Measurements from ENCODE around the gene RNF112. TPM values are rescaled to one million over a fixed set of nuclear protein-coding genes. Genes with fewer than 3 reads are reported as not detected.
A peak's percentile ranks its signal among the peaks of the same experiment; 100 is the strongest.

The RNF112 gene
- total RNA-seq, 1 donor from 2014 or later, result 8.6 TPM

GRCh38 chr17:19372866-19373504, 38.0 kb upstream of the RNF112 start:
- Mint-ChIP-seq H3K36me3 (ENCODE audit: unreplicated experiment) (no peaks in the 10 kb centered on the region), H3K9me3 (ENCODE audit: unreplicated experiment) (peaks cover 6% of the 10 kb centered on the region), H3K4me1 (ENCODE audit: low read depth, unreplicated experiment) (peaks cover 14% of the 10 kb centered on the region), H3K27ac (ENCODE audit: unreplicated experiment) (no peak overlapping the region), H3K4me3 (ENCODE audit: unreplicated experiment) (no peak overlapping the region), H3K27me3 (ENCODE audit: unreplicated experiment) (peaks cover 6% of the 10 kb centered on the region)
- TF ChIP-seq CTCF (IDR thresholded peaks at IDR 0.05; ENCODE audit: partially characterized antibody, unreplicated experiment), result no peak
- no peak for DNase-seq

- peaks cover 6% of the 10 kb centered on the region for H3K9me3 Mint-ChIP-seq (ENCODE audit: unreplicated experiment)
- no peak for DNase-seq
- TF ChIP-seq CTCF (IDR thresholded peaks at IDR 0.05; ENCODE audit: partially characterized antibody, unreplicated experiment), result no peak
- peak overlapping the region; percentile 38 for H3K27ac Mint-ChIP-seq (ENCODE audit: unreplicated experiment)
- H3K27me3 Mint-ChIP-seq (ENCODE audit: unreplicated experiment), result peaks cover 10% of the 10 kb centered on the region
- no peaks in the 10 kb centered on the region for H3K36me3 Mint-ChIP-seq (ENCODE audit: unreplicated experiment)
- no peak overlapping the region for H3K4me3 Mint-ChIP-seq (ENCODE audit: unreplicated experiment)
- H3K4me1 Mint-ChIP-seq (ENCODE audit: low read depth, unreplicated experiment), result peaks cover 14% of the 10 kb centered on the region
These were observed 36.9 kb upstream of the RNF112 start for GRCh38 chr17:19374136-19374535.

- no peak overlapping the region for H3K27ac Mint-ChIP-seq (ENCODE audit: unreplicated experiment)
- peaks cover 8% of the 10 kb centered on the region for H3K9me3 Mint-ChIP-seq (ENCODE audit: unreplicated experiment)
- H3K4me3 Mint-ChIP-seq (ENCODE audit: unreplicated experiment), result peak overlapping the region; percentile 6
- peaks cover 18% of the 10 kb centered on the region for H3K4me1 Mint-ChIP-seq (ENCODE audit: low read depth, unreplicated experiment)
- H3K36me3 Mint-ChIP-seq (ENCODE audit: unreplicated experiment), result no peaks in the 10 kb centered on the region
- TF ChIP-seq CTCF (IDR thresholded peaks at IDR 0.05; ENCODE audit: partially characterized antibody, unreplicated experiment), result no peak
- peaks cover 18% of the 10 kb centered on the region for H3K27me3 Mint-ChIP-seq (ENCODE audit: unreplicated experiment)
- no peak for DNase-seq
These were observed 35.3 kb upstream of the RNF112 start for GRCh38 chr17:19375732-19376131.

- H3K36me3 Mint-ChIP-seq (ENCODE audit: unreplicated experiment), result no peaks in the 10 kb centered on the region
- TF ChIP-seq CTCF (IDR thresholded peaks at IDR 0.05; ENCODE audit: partially characterized antibody, unreplicated experiment), result no peak
- peak overlapping the region; percentile 97 for H3K27ac Mint-ChIP-seq (ENCODE audit: unreplicated experiment)
- H3K27me3 Mint-ChIP-seq (ENCODE audit: unreplicated experiment), result peaks cover 19% of the 10 kb centered on the region
- peaks cover 15% of the 10 kb centered on the region for H3K4me1 Mint-ChIP-seq (ENCODE audit: low read depth, unreplicated experiment)
- DNase-seq, result no peak
- peak overlapping the region; percentile 96 for H3K4me3 Mint-ChIP-seq (ENCODE audit: unreplicated experiment)
- peaks cover 6% of the 10 kb centered on the region for H3K9me3 Mint-ChIP-seq (ENCODE audit: unreplicated experiment)
These were observed 34.2 kb upstream of the RNF112 start for GRCh38 chr17:19376811-19377210.

- Mint-ChIP-seq H3K27me3 (ENCODE audit: unreplicated experiment) (peaks cover 19% of the 10 kb centered on the region), H3K4me1 (ENCODE audit: low read depth, unreplicated experiment) (peaks cover 15% of the 10 kb centered on the region), H3K36me3 (ENCODE audit: unreplicated experiment) (no peaks in the 10 kb centered on the region), H3K4me3 (ENCODE audit: unreplicated experiment) (peak overlapping the region; percentile 96), H3K9me3 (ENCODE audit: unreplicated experiment) (peaks cover 6% of the 10 kb centered on the region), H3K27ac (ENCODE audit: unreplicated experiment) (peak overlapping the region; percentile 97)
- peak; percentile 99 for DNase-seq
- TF ChIP-seq CTCF (IDR thresholded peaks at IDR 0.05; ENCODE audit: partially characterized antibody, unreplicated experiment), result no peak
These were observed 33.2 kb upstream of the RNF112 start for GRCh38 chr17:19377602-19378415.
